Fibroblast of lung (primary cell): ENCODE measurements around the gene RUFY1. TPM values are rescaled to one million over a fixed set of nuclear protein-coding genes. Genes with fewer than 3 reads are reported as not detected.
"Not testable (repeated sequence)": the region's sequence is repeated elsewhere in the genome, so short reads cannot be mapped to it uniquely, and the experiment has no call there.

ENCODE experiments used
- DNase-seq, 2 donors: peaks; one replicate each; pipeline versions ENCODE4 v3.0.0 to v3.0.0-alpha.2; 2010; ENCODE audit warnings: low read depth in 2 of 2
- H2AFZ ChIP-seq: 2 replicates; pipeline ENCODE4 v1.5.1; 2012; ENCODE audit warnings: low read length, control low read depth, inconsistent platforms
- H3K27ac ChIP-seq: 2 replicates; pipeline ENCODE4 v1.5.1; 2011; ENCODE audit warnings: low read length, control low read depth; ENCODE audit not compliant: insufficient read depth
- H3K27me3 ChIP-seq: 2 replicates; pipeline ENCODE4 v1.5.1; 2011; ENCODE audit warnings: mild to moderate bottlenecking, low read length; ENCODE audit not compliant: control insufficient read depth, insufficient read depth
- H3K36me3 ChIP-seq: 2 replicates; pipeline ENCODE4 v1.5.1; 2011; ENCODE audit warnings: low read length; ENCODE audit not compliant: control insufficient read depth, insufficient read depth
- H3K4me1 ChIP-seq: 2 replicates; pipeline ENCODE4 v1.5.1; 2011; ENCODE audit warnings: low read length; ENCODE audit not compliant: control insufficient read depth, insufficient read depth; ENCODE audit errors: extremely low read depth
- H3K4me2 ChIP-seq: 2 replicates; pipeline ENCODE4 v1.5.1; 2011; ENCODE audit warnings: low read length, control low read depth; ENCODE audit not compliant: insufficient read depth; ENCODE audit errors: extremely low read depth
- H3K4me3 ChIP-seq, 4 experiments: fragments of 200-600 bp in 1 of 4; sonication (generic) in 1 of 4; replicated peaks in 1 of 4; 2 replicates each; pipeline ENCODE4 v1.5.1; 2011 to 2016; ENCODE audit warnings: low read length in 4 of 4, low read depth in 3 of 4, mild to moderate bottlenecking in 3 of 4, control low read depth in 2 of 4, inconsistent platforms in 1 of 4, mixed read lengths in 1 of 4; ENCODE audit not compliant: insufficient read depth in 1 of 4; ENCODE audit errors: control extremely low read depth in 1 of 4
- H3K79me2 ChIP-seq: 2 replicates; pipeline ENCODE4 v1.5.1; 2012; ENCODE audit warnings: mild to moderate bottlenecking, low read length, inconsistent platforms; ENCODE audit not compliant: control insufficient read depth, insufficient read depth
- H3K9ac ChIP-seq: 2 replicates; pipeline ENCODE4 v1.5.1; 2011; ENCODE audit warnings: mild to moderate bottlenecking, low read length, control low read depth; ENCODE audit not compliant: insufficient read depth
- H3K9me3 ChIP-seq: 2 replicates; pipeline ENCODE4 v1.5.1; 2012; ENCODE audit warnings: low read depth, low read length; ENCODE audit not compliant: control insufficient read depth, insufficient read depth
- H4K20me1 ChIP-seq: 2 replicates; pipeline ENCODE4 v1.5.1; 2011; ENCODE audit warnings: low read length; ENCODE audit not compliant: control insufficient read depth, insufficient read depth; ENCODE audit errors: extremely low read depth
- EZH2 ChIP-seq: IDR thresholded peaks from 2 replicates; pipeline ENCODE4 v1.5.1; 2012; ENCODE audit warnings: low read length, control low read depth, mild to moderate bottlenecking; ENCODE audit errors: missing control alignments
- polyA minus RNA-seq: library from RNA; depleted of rRNA, polyadenylated mRNA; stranded (reverse); fragments of >200 nt; gene quantifications from 2 replicates; pipeline ENCODE4 v1.2.3, GENCODE V29; 2011; ENCODE audit warnings: low replicate concordance
- polyA plus RNA-seq, 2 donors: library from polyadenylated mRNA; depleted of rRNA in 1 of 2; stranded (reverse) in 1 of 2; unstranded in 1 of 2; fragments of >200 nt; gene quantifications; 2 replicates each; pipeline ENCODE4 v1.2.1, GENCODE V29; 2011 to 2012; ENCODE audit warnings: missing spikeins in 1 of 2
- total RNA-seq: library from RNA; depleted of rRNA; stranded (reverse); fragments of >200 nt; gene quantifications from 2 replicates; pipeline ENCODE4 v1.2.1, GENCODE V29; 2014
- TF ChIP-seq, protein P1 (sequence below), 2 donors: IDR thresholded peaks in 1 of 2; conservative IDR thresholded peaks in 1 of 2; 1 replicate in 1 of 2; 2 replicates in 1 of 2; pipeline ENCODE4 v1.5.1; 2011 to 2012; ENCODE audit warnings: low read length in 2 of 2, control low read depth in 1 of 2, inconsistent platforms in 1 of 2, low read depth in 1 of 2, mild to moderate bottlenecking in 1 of 2

RUFY1 gene, protein sequence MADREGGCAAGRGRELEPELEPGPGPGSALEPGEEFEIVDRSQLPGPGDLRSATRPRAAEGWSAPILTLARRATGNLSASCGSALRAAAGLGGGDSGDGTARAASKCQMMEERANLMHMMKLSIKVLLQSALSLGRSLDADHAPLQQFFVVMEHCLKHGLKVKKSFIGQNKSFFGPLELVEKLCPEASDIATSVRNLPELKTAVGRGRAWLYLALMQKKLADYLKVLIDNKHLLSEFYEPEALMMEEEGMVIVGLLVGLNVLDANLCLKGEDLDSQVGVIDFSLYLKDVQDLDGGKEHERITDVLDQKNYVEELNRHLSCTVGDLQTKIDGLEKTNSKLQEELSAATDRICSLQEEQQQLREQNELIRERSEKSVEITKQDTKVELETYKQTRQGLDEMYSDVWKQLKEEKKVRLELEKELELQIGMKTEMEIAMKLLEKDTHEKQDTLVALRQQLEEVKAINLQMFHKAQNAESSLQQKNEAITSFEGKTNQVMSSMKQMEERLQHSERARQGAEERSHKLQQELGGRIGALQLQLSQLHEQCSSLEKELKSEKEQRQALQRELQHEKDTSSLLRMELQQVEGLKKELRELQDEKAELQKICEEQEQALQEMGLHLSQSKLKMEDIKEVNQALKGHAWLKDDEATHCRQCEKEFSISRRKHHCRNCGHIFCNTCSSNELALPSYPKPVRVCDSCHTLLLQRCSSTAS
- total RNA-seq, result 77.8 and 78.3 TPM in 2 replicates
- 32.2 and 32.8 TPM in 2 replicates for polyA plus RNA-seq
- 33.9 and 34.5 TPM in 2 replicates for polyA plus RNA-seq (2012)
- polyA minus RNA-seq, result 10.6 and 12.0 TPM in 2 replicates

DNA sequence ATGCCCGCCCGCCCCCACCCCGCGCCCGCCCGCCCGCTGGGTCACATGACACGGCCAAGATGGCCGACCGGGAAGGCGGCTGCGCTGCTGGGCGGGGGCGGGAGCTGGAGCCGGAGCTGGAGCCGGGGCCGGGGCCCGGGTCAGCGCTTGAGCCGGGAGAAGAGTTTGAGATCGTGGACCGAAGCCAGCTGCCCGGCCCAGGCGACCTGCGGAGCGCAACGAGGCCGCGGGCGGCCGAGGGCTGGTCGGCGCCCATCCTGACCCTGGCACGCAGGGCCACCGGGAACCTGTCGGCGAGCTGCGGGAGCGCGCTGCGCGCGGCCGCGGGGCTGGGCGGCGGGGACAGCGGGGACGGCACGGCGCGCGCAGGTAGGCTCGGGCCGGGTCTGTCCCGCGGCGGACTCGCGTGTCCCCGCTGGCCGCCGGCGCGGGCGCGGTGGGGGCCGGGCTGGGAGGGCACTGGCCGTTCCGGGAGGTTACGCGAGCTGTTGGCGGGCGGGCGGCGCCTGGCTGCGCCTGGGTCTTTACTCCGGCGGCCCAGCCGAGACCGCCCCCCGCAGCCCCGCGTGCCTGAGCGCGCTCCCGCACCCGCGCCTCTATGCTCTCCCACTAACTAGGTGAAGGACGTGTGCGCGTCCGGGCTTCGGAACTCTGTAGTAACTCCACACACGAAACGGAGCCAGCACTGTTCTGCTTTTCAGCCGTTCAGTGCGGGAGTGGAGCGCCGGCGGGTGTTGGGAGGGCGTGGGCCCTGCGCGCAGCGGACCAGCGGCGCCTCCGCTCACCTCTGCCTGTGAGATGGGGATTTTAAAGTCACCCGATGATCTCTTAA is at the start of gene RUFY1:
Gene RUFY1, plus strand, starts transcription at position 44 of the 832 bp plus-strand sequence. Its CDS starts 16 bp downstream, at position 60.
- no peaks in the 10 kb centered on the region for H3K9me3 ChIP-seq
- peak; percentile 74 to 76 for DNase-seq
- peak within 1 kb of the TSS; percentile 96 for H3K4me2 ChIP-seq
- peak within 1 kb of the TSS; percentile 84 to 97 (median 90) for H3K4me3 ChIP-seq
- H3K36me3 ChIP-seq, result no peaks in the 10 kb centered on the region
- peak within 1 kb of the TSS; percentile 91 for H3K27ac ChIP-seq
- peaks cover 9% of the 10 kb centered on the region for H3K4me1 ChIP-seq
- TF ChIP-seq, protein P1, sequence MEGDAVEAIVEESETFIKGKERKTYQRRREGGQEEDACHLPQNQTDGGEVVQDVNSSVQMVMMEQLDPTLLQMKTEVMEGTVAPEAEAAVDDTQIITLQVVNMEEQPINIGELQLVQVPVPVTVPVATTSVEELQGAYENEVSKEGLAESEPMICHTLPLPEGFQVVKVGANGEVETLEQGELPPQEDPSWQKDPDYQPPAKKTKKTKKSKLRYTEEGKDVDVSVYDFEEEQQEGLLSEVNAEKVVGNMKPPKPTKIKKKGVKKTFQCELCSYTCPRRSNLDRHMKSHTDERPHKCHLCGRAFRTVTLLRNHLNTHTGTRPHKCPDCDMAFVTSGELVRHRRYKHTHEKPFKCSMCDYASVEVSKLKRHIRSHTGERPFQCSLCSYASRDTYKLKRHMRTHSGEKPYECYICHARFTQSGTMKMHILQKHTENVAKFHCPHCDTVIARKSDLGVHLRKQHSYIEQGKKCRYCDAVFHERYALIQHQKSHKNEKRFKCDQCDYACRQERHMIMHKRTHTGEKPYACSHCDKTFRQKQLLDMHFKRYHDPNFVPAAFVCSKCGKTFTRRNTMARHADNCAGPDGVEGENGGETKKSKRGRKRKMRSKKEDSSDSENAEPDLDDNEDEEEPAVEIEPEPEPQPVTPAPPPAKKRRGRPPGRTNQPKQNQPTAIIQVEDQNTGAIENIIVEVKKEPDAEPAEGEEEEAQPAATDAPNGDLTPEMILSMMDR (conservative IDR thresholded peaks at IDR 0.05 in 1 of 2, IDR thresholded peaks at IDR 0.05 in 1 of 2; ENCODE audit: low read depth in 1 of 2, low read length in 2 of 2), result no peak
- no peak for TF ChIP-seq EZH2
- H3K27me3 ChIP-seq, result no peaks in the 10 kb centered on the region
- H2AFZ ChIP-seq, result peak within 1 kb of the TSS; percentile 77
- peaks cover 36% of the 10 kb centered on the region for H3K79me2 ChIP-seq
- H4K20me1 ChIP-seq, result no peaks in the 10 kb centered on the region
- H3K9ac ChIP-seq, result peak within 1 kb of the TSS; percentile 85

DNA sequence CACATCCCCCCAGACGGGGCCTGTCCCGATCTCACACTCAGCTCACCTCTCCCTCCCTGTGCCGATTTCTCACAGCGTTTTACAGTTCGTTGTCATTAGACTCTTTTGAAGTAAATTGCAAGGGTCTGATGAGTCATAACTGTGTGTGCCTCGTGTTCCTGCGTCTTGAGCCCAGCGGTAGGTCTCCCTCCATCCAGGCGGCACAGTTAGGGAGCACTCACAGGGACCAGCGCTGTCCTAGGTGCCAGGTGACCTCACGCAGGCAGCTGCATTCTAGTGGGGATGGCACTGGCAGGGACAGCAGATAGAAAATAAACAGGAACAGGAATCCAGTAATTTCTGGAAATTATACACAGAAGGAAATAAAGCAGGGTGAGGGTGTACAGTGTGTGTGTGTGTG is 48.4 kb upstream of the RUFY1 start:
- H3K9ac ChIP-seq, H3K4me1 ChIP-seq, H3K27ac ChIP-seq, H3K36me3 ChIP-seq, H3K4me3 ChIP-seq, H3K27me3 ChIP-seq, H3K79me2 ChIP-seq, H3K9me3 ChIP-seq, H2AFZ ChIP-seq, H4K20me1 ChIP-seq, DNase-seq, H3K4me2 ChIP-seq: not testable (repeated sequence)

DNA sequence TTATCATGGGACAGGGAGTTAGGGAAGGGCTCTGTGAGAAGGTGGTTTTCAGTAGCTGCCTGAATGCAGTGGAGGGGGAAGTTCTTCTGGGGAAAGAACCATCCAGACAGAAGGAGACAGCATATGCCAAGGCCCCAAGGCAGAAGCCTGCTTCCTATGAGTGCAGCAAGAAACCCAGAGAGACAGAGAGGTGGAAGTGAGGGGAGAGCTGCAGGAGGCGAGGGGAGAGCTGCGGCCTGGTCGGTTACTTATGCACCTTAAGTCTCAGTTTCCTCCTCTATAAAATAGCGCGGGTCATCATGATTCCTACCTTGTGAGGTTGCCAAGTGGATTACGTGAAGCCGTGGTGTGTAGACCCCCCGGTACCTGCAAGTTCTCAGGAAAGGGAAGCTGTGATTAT is 47.9 kb upstream of the RUFY1 start:
- H4K20me1 ChIP-seq, H3K4me3 ChIP-seq, H3K27me3 ChIP-seq, H3K4me2 ChIP-seq, H3K9me3 ChIP-seq, H3K27ac ChIP-seq, H3K36me3 ChIP-seq, H3K4me1 ChIP-seq, H2AFZ ChIP-seq, DNase-seq, H3K9ac ChIP-seq, H3K79me2 ChIP-seq: not testable (repeated sequence)
